LoVo (cell line): ENCODE measurements around the gene JMY.

Experiments
- DNase-seq: peaks from one replicate; pipeline ENCODE4 v3.0.0-alpha.2; 2016; ENCODE audit warnings: low spot score

The JMY gene

DNA sequence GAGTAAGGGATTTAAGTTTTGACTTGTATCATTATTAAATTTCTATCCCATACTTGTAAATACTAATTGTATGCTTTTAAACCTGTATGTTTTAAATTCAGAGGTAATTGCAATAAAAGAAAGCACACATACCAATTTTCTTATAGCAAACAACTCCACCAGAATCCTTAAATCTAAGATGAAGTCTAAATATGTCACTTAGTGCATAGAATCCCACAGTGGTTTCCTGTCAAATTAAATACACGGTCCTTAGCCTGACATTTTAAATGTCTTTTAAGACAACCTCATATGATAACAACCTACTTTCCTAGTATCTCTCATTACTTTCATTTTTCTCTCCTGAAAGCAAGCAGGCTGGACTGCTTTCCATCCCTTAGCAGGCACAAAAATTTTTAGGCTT is 52.0 kb downstream of the JMY start:
- DNase-seq: no peak

DNA sequence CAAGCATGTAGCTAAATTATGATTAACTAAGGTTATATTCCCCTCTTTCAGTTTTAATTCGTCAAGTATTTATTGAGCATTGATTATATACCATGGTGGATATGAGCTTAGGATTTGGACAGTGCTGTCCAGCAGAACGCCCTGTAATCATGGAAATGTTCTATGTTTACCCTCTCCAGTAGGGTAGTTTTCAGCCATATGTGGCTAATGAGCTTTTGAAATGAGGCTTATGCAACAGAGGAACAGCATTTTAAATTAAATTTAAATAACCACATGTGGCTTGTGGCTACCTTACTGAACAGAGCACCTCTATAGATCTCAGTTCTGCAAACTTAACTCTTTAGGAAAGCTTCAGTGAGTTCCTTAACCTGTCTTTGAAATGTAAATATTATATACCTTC is 59.1 kb downstream of the JMY start:
- DNase-seq: no peak

DNA sequence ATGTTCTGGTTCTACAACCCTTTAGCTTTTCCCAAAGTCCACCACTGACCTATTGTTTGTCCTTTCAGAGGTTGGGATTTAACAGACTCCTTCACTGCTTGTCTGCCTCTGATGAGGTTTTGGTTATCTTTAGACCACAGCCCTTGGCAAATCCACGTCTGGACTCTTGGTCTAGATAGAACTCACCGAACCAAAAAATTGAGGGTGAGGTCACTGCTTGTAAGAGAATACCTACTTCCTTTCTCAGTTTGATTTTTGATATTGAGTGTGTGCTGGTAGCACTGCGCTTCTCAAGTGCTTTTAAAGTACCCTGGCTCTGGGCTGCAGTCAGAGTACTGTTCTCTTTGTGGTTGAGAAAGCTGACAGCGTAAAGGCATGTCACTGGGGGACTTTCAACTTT is 61.7 kb downstream of the JMY start:
- no peak for DNase-seq

GRCh38 chr5:79301046-79301712 is 65.2 kb downstream of the JMY start:
- DNase-seq: no peak

DNA sequence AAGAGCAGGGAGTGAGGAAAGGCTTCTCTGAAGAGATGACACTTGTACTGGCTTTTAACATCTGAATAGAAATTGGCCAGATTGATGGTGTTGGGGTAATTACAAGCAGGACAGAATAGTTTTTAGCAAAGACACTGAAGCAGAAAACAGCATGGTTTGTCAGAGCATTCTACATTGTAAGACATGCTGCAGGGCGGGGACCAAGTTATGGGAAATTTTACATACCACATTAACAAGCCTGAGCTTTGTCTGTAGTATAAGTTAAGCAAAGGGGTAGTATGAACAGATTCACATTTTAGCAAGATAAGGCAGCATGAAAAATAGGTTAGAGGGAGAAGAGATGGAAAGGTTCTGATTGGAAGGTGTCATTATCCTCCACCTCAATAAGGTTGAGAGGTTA is 66.5 kb downstream of the JMY start:
- no peak for DNase-seq

GRCh38 chr5:79305706-79306105 is 69.8 kb downstream of the JMY start:
- no peak for DNase-seq

- DNase-seq: peak; percentile 6
These were observed 83.1 kb downstream of the JMY start for GRCh38 chr5:79318935-79319614.

DNA sequence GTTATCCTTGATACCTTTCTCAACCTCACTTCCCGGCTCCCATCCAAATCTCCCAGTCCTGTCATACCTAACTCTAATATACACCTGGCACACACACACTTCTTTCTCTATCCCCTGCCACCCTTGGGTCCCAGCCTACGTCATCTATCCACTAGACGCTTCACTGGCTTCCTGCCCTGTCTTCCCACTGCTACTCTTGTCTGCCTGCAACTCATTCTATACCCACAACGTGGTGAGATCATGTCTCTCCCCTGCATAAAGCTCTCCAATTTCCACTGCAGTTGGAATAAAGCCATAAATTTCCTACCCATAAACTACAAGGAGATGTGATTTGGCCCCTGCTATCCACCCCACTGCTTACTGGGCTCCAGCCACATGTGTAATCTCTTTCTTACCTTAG is 93.5 kb downstream of the JMY start:
- no peak for DNase-seq

DNA sequence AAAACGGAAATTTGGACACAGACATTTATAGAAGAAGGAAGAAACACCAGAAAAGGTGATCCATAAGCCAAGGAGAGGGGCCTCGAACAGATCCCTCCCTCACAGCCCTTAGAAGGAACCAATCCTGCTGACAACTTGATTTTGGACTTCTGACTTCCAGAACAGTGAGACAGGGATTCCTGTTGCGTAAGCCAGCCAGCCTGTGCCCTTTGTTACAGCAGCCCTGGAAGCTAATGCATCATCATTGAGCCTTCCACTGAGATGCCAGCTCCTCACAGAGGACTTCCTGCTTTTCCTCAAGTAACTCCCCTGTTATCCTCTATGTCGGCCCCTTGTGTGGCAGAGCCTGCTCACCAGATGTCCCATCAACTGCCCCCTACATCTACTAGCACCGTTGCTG is 94.1 kb downstream of the JMY start:
- no peak for DNase-seq

DNA sequence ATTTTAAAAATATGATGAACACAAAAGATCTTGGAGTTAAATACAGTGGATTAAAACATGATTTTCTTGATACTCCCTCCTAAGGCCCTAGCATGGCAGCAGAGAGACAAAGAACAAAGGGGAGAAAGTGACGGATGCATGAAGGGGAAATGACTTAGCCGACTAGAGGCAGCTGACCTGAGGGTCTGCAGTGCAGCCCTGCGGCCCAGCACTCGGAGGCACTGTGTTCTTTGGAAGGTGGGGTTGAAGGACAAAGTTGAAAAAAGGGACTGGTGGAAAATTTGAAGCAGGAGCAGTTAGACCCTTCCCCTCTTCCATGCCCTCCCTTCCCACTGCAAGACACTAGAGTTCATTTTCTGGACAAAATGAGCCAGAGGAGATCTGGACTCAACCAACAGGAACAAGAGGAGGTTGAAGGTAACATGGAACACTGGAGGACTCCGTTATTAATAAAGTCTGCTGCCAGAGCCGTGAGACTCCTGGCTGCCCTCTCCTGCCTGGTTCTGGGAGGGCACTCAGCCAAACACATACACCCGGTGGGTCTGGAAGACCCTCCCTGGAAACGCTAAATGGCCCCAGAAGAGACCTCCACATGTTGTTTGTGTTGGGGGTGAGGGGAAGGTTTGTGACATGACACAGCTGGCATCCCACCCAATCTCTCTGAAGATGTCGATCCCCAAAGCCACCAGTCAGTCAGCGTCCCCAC is 98.1 kb downstream of the JMY start:
- DNase-seq: no peak

GRCh38 chr5:79346420-79346824 is 110.5 kb downstream of the JMY start:
- DNase-seq: peak; percentile 64

DNA sequence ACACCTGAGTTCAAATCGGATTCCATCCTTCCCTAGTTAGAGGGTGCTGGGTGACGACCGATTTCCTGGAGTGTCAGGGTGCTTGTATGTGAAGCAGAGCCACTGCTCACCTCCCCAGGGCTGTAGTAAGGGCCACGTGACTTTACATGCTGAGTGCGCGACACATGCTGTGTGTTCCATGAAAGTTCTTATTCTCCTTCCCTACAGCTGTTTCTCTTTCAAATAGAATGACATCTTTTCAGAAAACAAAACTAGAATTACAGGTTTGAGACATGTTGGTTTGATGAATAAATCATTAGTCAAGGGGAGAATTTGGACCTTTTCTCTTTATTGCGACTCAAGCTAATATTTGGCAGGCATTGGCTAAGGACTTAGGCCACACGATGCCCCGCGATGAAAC is 113.1 kb downstream of the JMY start:
- DNase-seq: no peak

- DNase-seq: no peak
These were observed 114.0 kb downstream of the JMY start for GRCh38 chr5:79349881-79350280.

DNA sequence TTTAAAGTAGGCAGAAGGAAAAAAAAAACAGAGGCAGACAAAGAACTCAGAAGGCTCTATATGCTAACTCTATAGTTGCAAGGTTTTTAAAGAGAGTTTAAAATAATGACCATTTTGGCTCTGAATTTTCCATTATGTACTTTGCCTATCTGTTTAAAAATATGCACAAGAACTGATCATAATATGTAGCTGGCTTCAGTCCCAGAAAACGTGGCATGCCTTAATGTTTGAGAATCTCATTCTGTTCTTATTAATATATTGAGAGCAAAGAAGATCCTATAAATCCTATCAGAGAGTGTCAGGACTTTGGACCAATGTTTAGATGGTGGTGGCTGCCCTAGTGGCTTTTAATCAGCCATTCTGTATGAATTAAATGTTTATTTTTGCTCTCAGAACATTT is 121.5 kb downstream of the JMY start:
- no peak for DNase-seq
